Neural cell (in vitro differentiated cells): Measurements from ENCODE around the gene TOM1. TPM values are rescaled to one million over a fixed set of nuclear protein-coding genes. Genes with fewer than 3 reads are reported as not detected.
"Not testable (repeated sequence)": the region's sequence is repeated elsewhere in the genome, so short reads cannot be mapped to it uniquely, and the experiment has no call there.

Source experiments
- H2AFZ ChIP-seq: fragments of 200-600, 300-800 bp; sonication (generic), shearing (Covaris generic); 2 replicates; pipeline ENCODE4 v1.6.0; 2014; ENCODE audit warnings: low read depth, mild to moderate bottlenecking, antibody characterized with exemption, low read length, moderate library complexity
- H3F3A ChIP-seq: fragments of 200-600 bp; shearing (Covaris generic); 2 replicates; pipeline ENCODE4 v1.6.1; 2016; ENCODE audit warnings: mild to moderate bottlenecking, moderate library complexity, mixed read lengths, antibody characterized with exemption, low read length; ENCODE audit not compliant: insufficient read depth, poor library complexity, severe bottlenecking
- H3K27ac ChIP-seq: fragments of 200-600, 300-800 bp; sonication (generic), shearing (Covaris generic); 2 replicates; pipeline ENCODE4 v1.5.1; 2014; ENCODE audit warnings: mild to moderate bottlenecking, low read length, moderate library complexity
- H3K27me3 ChIP-seq: fragments of 300-800, 200-600 bp; sonication (generic), shearing (Covaris generic); 2 replicates; pipeline ENCODE4 v1.6.0; 2014; ENCODE audit warnings: mild to moderate bottlenecking, low read depth, low read length, moderate library complexity; ENCODE audit not compliant: insufficient read depth
- H3K36me3 ChIP-seq: fragments of 300-800, 200-600 bp; sonication (generic), shearing (Covaris generic); 2 replicates; pipeline ENCODE4 v1.5.1; 2014; ENCODE audit warnings: mild to moderate bottlenecking, antibody characterized with exemption, low read length, moderate library complexity; ENCODE audit not compliant: insufficient read depth
- H3K4me2 ChIP-seq: fragments of 300-800, 200-600 bp; sonication (generic), shearing (Covaris generic); 2 replicates; pipeline ENCODE4 v1.6.0; 2014; ENCODE audit warnings: mild to moderate bottlenecking, low read length
- H3K4me3 ChIP-seq: fragments of 300-800, 200-600 bp; sonication (generic), shearing (Covaris generic); 2 replicates; pipeline ENCODE4 v1.5.1; 2014; ENCODE audit warnings: mild to moderate bottlenecking, low read length, moderate library complexity
- H3K79me2 ChIP-seq: fragments of 200-600 bp; shearing (Covaris generic); replicated peaks from 2 replicates; pipeline ENCODE4 v1.6.0; 2014; ENCODE audit warnings: mild to moderate bottlenecking, low read length, moderate library complexity; ENCODE audit not compliant: insufficient read depth
- H3K9ac ChIP-seq: fragments of 300-800, 200-600 bp; sonication (generic), shearing (Covaris generic); 2 replicates; pipeline ENCODE4 v1.6.1; 2016; ENCODE audit warnings: mild to moderate bottlenecking, low read length, mixed read lengths
- H3K9me2 ChIP-seq: fragments of 200-600 bp; shearing (Covaris generic); 2 replicates; pipeline ENCODE4 v1.6.1; 2016; ENCODE audit warnings: mild to moderate bottlenecking, low read length, mixed read lengths; ENCODE audit not compliant: insufficient read depth
- H3K9me3 ChIP-seq: fragments of 200-600, 300-800 bp; sonication (generic), shearing (Covaris generic); 2 replicates; pipeline ENCODE4 v1.6.1; 2016; ENCODE audit warnings: mild to moderate bottlenecking, mixed run types, low read length, moderate library complexity, mixed read lengths
- H4K20me1 ChIP-seq: fragments of 200-600 bp; shearing (Covaris generic); 2 replicates; pipeline ENCODE4 v1.6.1; 2016; ENCODE audit warnings: mild to moderate bottlenecking, mixed run types; ENCODE audit not compliant: insufficient read depth
- POLR2AphosphoS5 ChIP-seq: IDR thresholded peaks from 2 replicates; pipeline ENCODE4 v1.6.1; 2012
- RAD21 ChIP-seq: fragments of 450-650 bp; conservative IDR thresholded peaks from 2 replicates; pipeline ENCODE4 v1.6.1; 2014; ENCODE audit warnings: antibody characterized with exemption, mild to moderate bottlenecking, moderate library complexity
- polyA plus RNA-seq: library from polyadenylated mRNA; depleted of rRNA; stranded (reverse); fragments of >200 nt; gene quantifications from 2 replicates; pipeline ENCODE4 v1.2.3, GENCODE V29; 2014
- small RNA-seq, 3 experiments: library from RNA; depleted of rRNA; stranded (forward); fragments of <200 nt; gene quantifications; one replicate each; pipeline ENCODE3, GENCODE V24; 2012

Gene TOM1
- polyA plus RNA-seq, 1 donor from 2014 or later, result 13.3 TPM

DNA sequence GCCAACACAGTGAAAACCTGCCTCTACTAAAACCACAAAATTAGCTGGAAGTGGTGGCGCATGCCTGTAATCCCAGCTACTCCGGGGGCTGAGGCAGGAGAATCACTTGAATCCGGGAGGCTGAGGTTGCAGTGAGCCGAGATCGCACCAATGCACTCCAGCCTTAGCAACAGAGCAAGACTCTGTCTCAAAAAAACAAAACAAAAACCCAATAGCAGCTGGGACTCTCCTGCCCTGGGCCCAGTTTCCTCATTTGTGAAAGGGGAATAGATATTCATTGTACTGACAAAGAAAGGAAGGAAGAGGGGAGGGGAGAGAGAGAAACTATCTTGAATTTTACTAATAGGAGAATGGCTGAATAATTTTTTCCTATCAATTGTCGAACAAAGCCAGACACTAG lies 96.9 kb downstream of the TOM1 start:
- not testable (repeated sequence) for H2AFZ ChIP-seq, H4K20me1 ChIP-seq, H3K27ac ChIP-seq

DNA sequence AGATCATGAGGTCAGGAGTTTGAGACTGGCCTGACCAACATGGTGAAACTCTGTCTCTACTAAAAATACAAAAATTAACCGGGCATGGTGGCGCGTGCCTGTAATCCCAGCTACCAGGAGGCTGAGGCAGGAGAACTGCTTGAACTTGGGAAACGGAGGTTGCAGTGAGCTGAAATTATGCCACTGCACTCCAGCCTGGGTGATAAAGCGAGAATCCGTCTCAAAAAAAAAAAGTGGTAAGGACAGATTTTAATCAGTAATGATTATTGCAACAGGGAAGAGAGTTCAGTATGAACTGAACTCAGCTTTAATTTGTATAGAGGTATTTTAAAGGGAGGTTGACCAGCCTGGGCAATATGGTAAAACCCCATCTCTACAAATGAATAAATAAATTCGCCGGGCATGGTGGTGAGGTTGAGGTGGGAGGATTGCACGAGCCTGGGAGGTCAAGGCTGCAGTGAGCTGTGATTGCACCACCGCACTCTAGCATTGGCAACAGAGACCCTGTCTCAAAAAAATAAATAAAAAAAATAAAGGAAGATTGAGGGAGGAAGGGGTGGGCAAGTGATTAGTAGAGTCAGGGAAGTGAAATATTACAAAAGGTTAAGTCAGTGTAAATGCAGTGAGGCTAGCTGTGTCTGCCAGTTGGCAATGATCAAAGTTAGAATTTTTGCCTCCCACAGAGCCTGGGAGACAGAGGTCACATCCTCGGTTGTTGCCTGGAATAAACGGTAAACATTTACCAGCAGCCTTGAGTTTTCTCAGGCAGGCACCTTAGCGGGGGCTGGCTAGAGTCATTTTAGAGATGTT lies 97.6 kb downstream of the TOM1 start:
- H3K27ac ChIP-seq, result no peak overlapping the region
- TF ChIP-seq RAD21 (no peak), POLR2AphosphoS5 (no peak)

More for the DNA sequence above, 96.9 kb downstream of the TOM1 start:
- not testable (repeated sequence) for H3K9me2 ChIP-seq, H3K36me3 ChIP-seq, H3K9me3 ChIP-seq, H3K27me3 ChIP-seq, H3K9ac ChIP-seq, H3F3A ChIP-seq, H3K4me2 ChIP-seq, H3K79me2 ChIP-seq, H3K4me3 ChIP-seq

More for the DNA sequence above, 97.6 kb downstream of the TOM1 start:
- no peak overlapping the region for H2AFZ ChIP-seq
- H3K9ac ChIP-seq, result no peak overlapping the region
- no peak overlapping the region for H3K4me3 ChIP-seq
- H3K9me3 ChIP-seq, result no peaks in the 10 kb centered on the region
- H3F3A ChIP-seq, result no peaks in the 10 kb centered on the region
- H3K79me2 ChIP-seq, result no peaks in the 10 kb centered on the region
- H3K4me2 ChIP-seq, result no peak overlapping the region
- no peaks in the 10 kb centered on the region for H3K9me2 ChIP-seq
- H4K20me1 ChIP-seq, result no peaks in the 10 kb centered on the region
- H3K36me3 ChIP-seq, result no peaks in the 10 kb centered on the region
- no peaks in the 10 kb centered on the region for H3K27me3 ChIP-seq

Small RNA genes within 50 kb of the gene (small RNA-seq; reads per million reads assigned to genes)
- 0.72 to 5.6 (median 2.2) reads per million in 3 experiments for gene MIR3909
- 0 reads per million in 3 experiments for gene MIR6069

Other genes starting within 250 kb of the TOM1 start
- not detected in 2 replicates for gene ISX, start 233.7 kb upstream of the TOM1 start, polyA plus RNA-seq
- 14.6 and 20.0 TPM in 2 replicates for gene HMGXB4, start 42.4 kb upstream of the TOM1 start, polyA plus RNA-seq
- 0.20 TPM in 1 of 2 replicates, not detected in the other for gene HMOX1, start 81.2 kb downstream of the TOM1 start, polyA plus RNA-seq
- gene MCM5, start 100.2 kb downstream of the TOM1 start, polyA plus RNA-seq, result 6.9 and 7.2 TPM in 2 replicates
- 0.14 and 0.40 TPM in 2 replicates for gene RASD2, start 240.9 kb downstream of the TOM1 start, polyA plus RNA-seq